ENCODE measurements around the gene PTTG2. TPM values are rescaled to one million over a fixed set of nuclear protein-coding genes. Genes with fewer than 3 reads are reported as not detected.

The PTTG2 gene
- total RNA-seq, 3 donors from 2014 or later (not counting 1 experiment from before 2014, with no cell fraction given), result 0.82 to 1.5 (median 1.2) TPM

DNA sequence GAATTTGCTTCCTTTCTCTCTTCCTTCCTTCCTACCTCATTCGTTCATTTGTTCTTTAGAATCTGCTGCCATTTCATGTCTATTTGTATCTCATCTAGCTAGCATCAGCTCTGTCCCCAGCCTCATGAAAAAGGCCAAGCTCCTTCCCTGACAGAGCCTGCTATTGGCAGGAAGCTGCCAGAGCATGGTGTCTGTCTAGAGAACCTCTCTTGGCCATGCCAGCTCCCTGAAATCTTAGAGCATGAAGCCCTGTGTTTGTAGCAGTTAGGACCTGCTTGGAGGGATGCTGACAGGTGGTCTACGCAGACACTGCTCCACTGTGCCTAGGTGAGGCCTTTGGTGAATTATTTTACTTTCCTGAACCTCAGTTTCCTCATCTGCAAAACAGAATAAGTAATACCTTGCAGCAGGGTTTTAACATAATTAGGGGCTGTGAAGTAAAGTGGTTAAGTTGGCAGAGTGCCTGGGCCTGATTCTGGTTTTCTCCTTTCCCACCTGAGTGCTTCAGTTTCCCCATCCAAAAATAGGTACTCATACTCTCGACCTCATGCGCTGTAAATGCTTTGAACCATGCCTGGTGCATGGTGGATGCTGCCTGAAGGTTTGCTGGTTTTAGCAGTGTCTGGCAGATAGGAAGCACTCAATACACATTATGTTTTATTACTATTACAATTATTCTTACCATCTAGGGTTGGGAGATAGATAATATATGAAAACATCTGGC is 4.7 kb downstream of the PTTG2 start:
- WGBS (ENCODE audit: insufficient coverage), result 63% methylated on average over 3 of the region's 4 CpGs
- Mint-ChIP-seq H3K4me1 (peaks cover 10 to 12% of the 10 kb centered on the region in 2 donors), H3K4me3 (no peak overlapping the region), H3K27ac (no peak overlapping the region), H3K9me3 (no peaks in the 10 kb centered on the region), H3K36me3 (no peaks in the 10 kb centered on the region), H3K27me3 (ENCODE audit: low read depth in 2 of 2) (no peaks in the 10 kb centered on the region)
- H3K4me1 ChIP-seq (ENCODE audit: control insufficient read depth, insufficient read depth, low read length), result peaks cover 9% of the 10 kb centered on the region
- ATAC-seq, result no peak
- no peak for DNase-seq
- H3K9me3 ChIP-seq (ENCODE audit: control insufficient read depth, insufficient read depth, low read length), result no peaks in the 10 kb centered on the region
- H3K27ac ChIP-seq (ENCODE audit: low read length), result no peak overlapping the region
- intact Hi-C loops (cut with micrococcal nuclease), result no loop called here
- H3K4me3 ChIP-seq (ENCODE audit: low read length), result no peak overlapping the region
- TF ChIP-seq CTCF (IDR thresholded peaks at IDR 0.05), result no peak
- no peaks in the 10 kb centered on the region for H3K27me3 ChIP-seq (ENCODE audit: control insufficient read depth, insufficient read depth, low read length)
- no peaks in the 10 kb centered on the region for H3K36me3 ChIP-seq (ENCODE audit: control insufficient read depth, insufficient read depth, low read length)

- H3K36me3 ChIP-seq (ENCODE audit: control insufficient read depth, insufficient read depth, low read length), result no peaks in the 10 kb centered on the region
- Mint-ChIP-seq H3K27ac (no peak overlapping the region), H3K36me3 (no peaks in the 10 kb centered on the region), H3K27me3 (ENCODE audit: low read depth in 2 of 2) (no peaks in the 10 kb centered on the region), H3K4me3 (no peak overlapping the region), H3K9me3 (no peaks in the 10 kb centered on the region), H3K4me1 (peaks cover 19 to 20% of the 10 kb centered on the region in 2 donors)
- H3K4me1 ChIP-seq (ENCODE audit: control insufficient read depth, insufficient read depth, low read length), result peaks cover 9% of the 10 kb centered on the region
- no peak overlapping the region for H3K27ac ChIP-seq (ENCODE audit: low read length)
- DNase-seq, result no peak
- 91% methylated on average over 3 of the region's 3 CpGs for WGBS (ENCODE audit: insufficient coverage)
- no peaks in the 10 kb centered on the region for H3K9me3 ChIP-seq (ENCODE audit: control insufficient read depth, insufficient read depth, low read length)
- no peaks in the 10 kb centered on the region for H3K27me3 ChIP-seq (ENCODE audit: control insufficient read depth, insufficient read depth, low read length)
- H3K4me3 ChIP-seq (ENCODE audit: low read length), result no peak overlapping the region
- intact Hi-C loops (cut with micrococcal nuclease), result no loop called here
- no peak for ATAC-seq
- no peak for TF ChIP-seq CTCF (IDR thresholded peaks at IDR 0.05)
Observed at GRCh38 chr4:37966044-37966443, 5.8 kb downstream of the PTTG2 start.

GRCh38 chr4:37967736-37968135 is 7.5 kb downstream of the PTTG2 start:
- 87% methylated on average over 2 of the region's 5 CpGs for WGBS (ENCODE audit: insufficient coverage)
- H3K27me3 ChIP-seq (ENCODE audit: control insufficient read depth, insufficient read depth, low read length), result no peaks in the 10 kb centered on the region
- no peak for ATAC-seq
- no peak overlapping the region for H3K27ac ChIP-seq (ENCODE audit: low read length)
- H3K4me1 ChIP-seq (ENCODE audit: control insufficient read depth, insufficient read depth, low read length), result peaks cover 9% of the 10 kb centered on the region
- Mint-ChIP-seq H3K9me3 (no peaks in the 10 kb centered on the region), H3K36me3 (no peaks in the 10 kb centered on the region), H3K27me3 (ENCODE audit: low read depth in 2 of 2) (no peaks in the 10 kb centered on the region), H3K4me1 (peaks cover 20% of the 10 kb centered on the region in 2 donors), H3K27ac (no peak overlapping the region), H3K4me3 (no peak overlapping the region)
- no peak overlapping the region for H3K4me3 ChIP-seq (ENCODE audit: low read length)
- intact Hi-C loops (cut with micrococcal nuclease), result no loop called here
- no peaks in the 10 kb centered on the region for H3K36me3 ChIP-seq (ENCODE audit: control insufficient read depth, insufficient read depth, low read length)
- DNase-seq, result no peak
- H3K9me3 ChIP-seq (ENCODE audit: control insufficient read depth, insufficient read depth, low read length), result no peaks in the 10 kb centered on the region
- no peak for TF ChIP-seq CTCF (IDR thresholded peaks at IDR 0.05)

DNA sequence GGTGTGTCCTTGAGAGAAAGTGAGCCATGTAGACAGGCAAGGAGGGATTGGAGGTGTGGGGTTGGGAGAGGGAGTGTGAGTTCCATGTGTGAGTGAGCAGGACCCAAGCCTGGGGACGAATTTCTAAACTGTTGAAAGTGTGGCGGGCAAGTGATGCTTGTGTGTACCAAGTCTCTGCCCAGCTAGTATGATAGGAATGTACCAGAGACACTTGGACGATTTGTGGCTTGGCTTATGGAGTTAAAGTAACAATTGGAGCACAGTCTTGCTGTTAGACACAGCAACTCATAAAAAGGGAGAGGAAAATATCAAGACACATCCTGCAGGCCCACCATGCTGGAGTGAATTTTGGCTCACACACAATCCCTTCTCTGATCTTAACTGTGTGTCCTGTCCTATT is 8.5 kb downstream of the PTTG2 start:
- intact Hi-C loops (cut with micrococcal nuclease), result no loop called here
- Mint-ChIP-seq H3K4me1 (peaks cover 18% of the 10 kb centered on the region in 2 donors), H3K27ac (no peak overlapping the region), H3K27me3 (ENCODE audit: low read depth in 2 of 2) (no peaks in the 10 kb centered on the region), H3K9me3 (no peaks in the 10 kb centered on the region), H3K36me3 (no peaks in the 10 kb centered on the region), H3K4me3 (no peak overlapping the region)
- H3K27ac ChIP-seq (ENCODE audit: low read length), result no peak overlapping the region
- peaks cover 9% of the 10 kb centered on the region for H3K4me1 ChIP-seq (ENCODE audit: control insufficient read depth, insufficient read depth, low read length)
- no peaks in the 10 kb centered on the region for H3K36me3 ChIP-seq (ENCODE audit: control insufficient read depth, insufficient read depth, low read length)
- DNase-seq (no peak), ATAC-seq (no peak)
- WGBS (ENCODE audit: insufficient coverage), result 91% methylated on average over 3 of the region's 3 CpGs
- no peak for TF ChIP-seq CTCF (IDR thresholded peaks at IDR 0.05)
- H3K27me3 ChIP-seq (ENCODE audit: control insufficient read depth, insufficient read depth, low read length), result no peaks in the 10 kb centered on the region
- no peaks in the 10 kb centered on the region for H3K9me3 ChIP-seq (ENCODE audit: control insufficient read depth, insufficient read depth, low read length)
- no peak overlapping the region for H3K4me3 ChIP-seq (ENCODE audit: low read length)
